Pancreas (tissue), 10 donors: ENCODE measurements around the gene FARP1. TPM values are rescaled to one million over a fixed set of nuclear protein-coding genes. Genes with fewer than 3 reads are reported as not detected.

Source experiments
- ATAC-seq, 4 donors: fragments of 200-7000 bp; cut with Tn5 transposase; one replicate each; pipeline versions ENCODE4 v1.8.0 to v1.9.1; 2020; ENCODE audit warnings: mild to moderate bottlenecking in 4 of 4, moderate library complexity in 4 of 4
- DNase-seq, 6 donors: peaks; one replicate each; pipeline ENCODE4 v3.0.0-alpha.2; 2020
- FAIRE-seq: peaks from 2 replicates; lab custom pipeline; 2012; peaks lifted over from hg19 to GRCh38; lab: Jason Lieb, UNC
- H3K27ac ChIP-seq, 4 donors: fragments of 200-600 bp; sonication (generic); 1 replicate in 3 of 4; 2 replicates in 1 of 4; pipeline versions ENCODE4 v1.5.0 to v1.8.0; 2020
- H3K27me3 ChIP-seq, 4 donors: fragments of 200-600 bp; one replicate each; pipeline ENCODE4 v1.8.0; 2021
- H3K36me3 ChIP-seq, 3 donors: fragments of 200-600 bp; sonication (generic) in 1 of 3; one replicate each; pipeline versions ENCODE4 v1.5.0 to v1.8.0; 2020 to 2021
- H3K4me1 ChIP-seq, 3 donors: fragments of 200-600 bp; one replicate each; pipeline ENCODE4 v1.8.0; 2021
- H3K4me3 ChIP-seq, 4 donors: fragments of 200-600 bp; sonication (generic) in 2 of 4; one replicate each; pipeline versions ENCODE4 v1.5.0 to v1.8.0; 2020 to 2021
- H3K9me3 ChIP-seq, 4 donors: fragments of 200-600 bp; one replicate each; pipeline ENCODE4 v1.8.0; 2021
- CTCF ChIP-seq, 4 donors: fragments of 200-600 bp; sonication (generic) in 3 of 4; IDR thresholded peaks; one replicate each; pipeline versions ENCODE4 v1.5.0 to v1.8.0; 2021; ENCODE audit warnings: antibody characterized with exemption in 4 of 4
- WGBS, 2 donors: extraction: QIAGEN DNeasy Blood & Tissue Kit; methylation state at CpG; one replicate each; pipeline ENCODE4 v1.1.7; 2013; 5-methylcytosine and 5-hydroxymethylcytosine counted together
- intact Hi-C, 3 donors: fragments of 100-400 bp; cut with DNase I; formaldehyde crosslinking; loops; one replicate each; pipeline versions ENCODE4 v1.11.1 to v1.14.2; 2022
- polyA plus RNA-seq, 2 donors: library from polyadenylated mRNA; stranded (reverse); fragments of 200-250 nt; gene quantifications; one replicate each; pipeline ENCODE4 v1.2.3, GENCODE V29; 2013
- total RNA-seq, 6 donors: library from RNA; stranded (reverse); fragmentation: NEBNext Ultra II Directional in 4 of 6; extraction: Animal tissue kit (Norgen Biotek cat#: 25700) in 4 of 6; gene quantifications; one replicate each; pipeline versions ENCODE4 v1.2.1 to v1.2.4, GENCODE V29; 2021 to 2023
- donor health status: healthy with polysubstance abuse.
- donor health status: DM: no; HTN: no; CAD: no; lungs with moderate emphysema.
- donor health status: DM: no; HTN: no; CAD: no.
- donor health status: control.
- donor health status: control.
- donor health status: Bipolar disorder and iron deficiency.
- donor health status: DM: yes; HTN: yes; CAD: no.
- donor health status: DM: no; HTN: no; CAD: no.
- donor health status: DM: no; HTN: no; CAD: no.
- donor health status: DM: yes; HTN: yes; CAD: no.

Gene FARP1
- total and polyA plus RNA-seq, 8 donors = 30.8 to 95.1 (median 56.0) TPM

- ATAC-seq (peak in 1 of 4 donors; percentile 1), FAIRE-seq (no peak), DNase-seq (peak in 1 of 6 donors; percentile 18)
- Histone ChIP-seq H3K4me1 (peaks cover 18 to 26% (median 22%) of the 10 kb centered on the region in 3 donors), H3K4me3 (peak overlapping the region in 2 of 4 donors; percentile 77 to 79), H3K36me3 (no peaks in the 10 kb centered on the region), H3K27ac (peak overlapping the region in 2 of 4 donors; percentile 78 to 79), H3K27me3 (no peaks in the 10 kb centered on the region), H3K9me3 (no peaks in the 10 kb centered on the region)
- no peak for TF ChIP-seq CTCF (IDR thresholded peaks at IDR 0.05)
- intact Hi-C loops = loop anchor here in 2 of 3 donors (10.0 kb wide), 2 partner anchors 70 to 280 kb away; no protein-coding TSS in a partner anchor
- WGBS, 2 donors = 20 to 25% methylated on average over 10 of the region's 10 CpGs
Measured at GRCh38 chr13:98144801-98145350, 2.0 kb downstream of the FARP1 start.

DNA sequence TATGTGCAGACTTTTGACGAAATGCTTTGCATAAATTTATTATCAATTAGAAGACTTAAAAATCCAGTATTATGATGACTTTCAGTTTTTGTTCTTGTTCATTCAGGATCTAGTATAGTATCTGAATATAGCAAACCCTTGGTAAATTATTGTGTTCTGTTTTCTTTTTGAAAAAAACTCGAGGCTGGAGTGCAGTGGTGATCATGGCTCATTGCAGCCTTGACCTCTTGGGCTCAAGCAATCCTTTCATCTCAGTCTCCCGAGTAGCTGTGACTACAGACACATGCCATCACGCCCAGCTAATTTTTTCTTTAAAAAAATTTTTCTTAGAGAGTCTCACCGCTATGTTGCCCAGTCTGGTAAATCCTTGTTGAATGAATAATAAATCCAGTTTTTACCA lies 4.6 kb downstream of the FARP1 start:
- WGBS, 2 donors = 49% methylated on average over 5 of the region's 5 CpGs
- intact Hi-C loops = loop anchor here in 2 of 3 donors (10.0 kb wide), 2 partner anchors 67 to 277 kb away; no protein-coding TSS in a partner anchor
- no peak for TF ChIP-seq CTCF (IDR thresholded peaks at IDR 0.05)
- FAIRE-seq = no peak
- no peaks in the 10 kb centered on the region for H3K36me3 ChIP-seq
- DNase-seq = no peak
- H3K27ac ChIP-seq = no peak overlapping the region
- H3K9me3 ChIP-seq = no peaks in the 10 kb centered on the region
- peaks cover 18 to 26% (median 20%) of the 10 kb centered on the region in 3 donors for H3K4me1 ChIP-seq
- no peak for ATAC-seq
- no peaks in the 10 kb centered on the region for H3K27me3 ChIP-seq
- H3K4me3 ChIP-seq = no peak overlapping the region

- intact Hi-C loops = no loop called here
- Histone ChIP-seq H3K27ac (no peak overlapping the region), H3K9me3 (no peaks in the 10 kb centered on the region), H3K4me1 (peaks cover 9 to 18% (median 15%) of the 10 kb centered on the region in 3 donors), H3K4me3 (no peak overlapping the region), H3K36me3 (no peaks in the 10 kb centered on the region), H3K27me3 (no peaks in the 10 kb centered on the region)
- DNase-seq = no peak
- no peak for TF ChIP-seq CTCF (IDR thresholded peaks at IDR 0.05)
- FAIRE-seq = no peak
- no peak for ATAC-seq
- WGBS, 2 donors = 75 to 79% methylated on average over 8 of the region's 8 CpGs
Measured at GRCh38 chr13:98150832-98151479, 8.1 kb downstream of the FARP1 start.

GRCh38 chr13:98155475-98156109 lies 12.7 kb downstream of the FARP1 start:
- Histone ChIP-seq H3K27ac (no peak overlapping the region), H3K36me3 (no peaks in the 10 kb centered on the region), H3K27me3 (no peaks in the 10 kb centered on the region), H3K4me3 (no peak overlapping the region), H3K9me3 (no peaks in the 10 kb centered on the region), H3K4me1 (peaks cover 0 to 14% (median 0%) of the 10 kb centered on the region in 3 donors)
- no peak for DNase-seq
- WGBS, 2 donors = 90 to 94% methylated on average over 5 of the region's 5 CpGs
- peak in 3 of 4 donors; percentile 30 to 37 (median 32) for ATAC-seq
- TF ChIP-seq CTCF (IDR thresholded peaks at IDR 0.05) = no peak
- intact Hi-C loops = no loop called here
- FAIRE-seq = no peak
